Liver (tissue), 3 donors: Measurements from ENCODE around the gene ANXA11.

Source experiments
- GABPA ChIP-seq, 2 donors: IDR thresholded peaks in 1 of 2; conservative IDR thresholded peaks in 1 of 2; 2 replicates each; pipeline ENCODE4 v1.6.1; 2016; ENCODE audit warnings: antibody characterized with exemption in 2 of 2, mild to moderate bottlenecking in 1 of 2, moderate library complexity in 1 of 2
- HNF4A ChIP-seq, 2 donors: conservative IDR thresholded peaks; 2 replicates each; pipeline ENCODE4 v1.6.1; 2016; ENCODE audit warnings: antibody characterized with exemption in 2 of 2, mild to moderate bottlenecking in 2 of 2
- NR2F2 ChIP-seq: IDR thresholded peaks from 2 replicates; pipeline ENCODE4 v1.6.1; 2016; ENCODE audit warnings: antibody characterized with exemption
- RAD21 ChIP-seq, 2 donors: IDR thresholded peaks; 2 replicates each; pipeline ENCODE4 v1.6.1; 2016; ENCODE audit warnings: antibody characterized with exemption in 2 of 2, mild to moderate bottlenecking in 2 of 2
- RXRA ChIP-seq, 2 donors: IDR thresholded peaks; 2 replicates each; pipeline ENCODE4 v1.6.1; 2017 to 2018; ENCODE audit warnings: antibody characterized with exemption in 2 of 2, mild to moderate bottlenecking in 1 of 2
- TAF1 ChIP-seq: conservative IDR thresholded peaks from 2 replicates; pipeline ENCODE4 v1.6.1; 2016; ENCODE audit warnings: antibody characterized with exemption, mild to moderate bottlenecking
- YY1 ChIP-seq: IDR thresholded peaks from 2 replicates; pipeline ENCODE4 v1.6.1; 2016; ENCODE audit warnings: antibody characterized with exemption, mild to moderate bottlenecking
- TF ChIP-seq, protein P1 (sequence below): IDR thresholded peaks from 2 replicates; pipeline ENCODE4 v1.6.1; 2016; ENCODE audit warnings: antibody characterized with exemption
- TF ChIP-seq, protein P2 (sequence below): fragments of 150-350 bp; IDR thresholded peaks from 2 replicates; pipeline ENCODE4 v1.5.1; 2017; ENCODE audit warnings: improper control_type of control experiment, low read depth, low read length; ENCODE audit not compliant: missing input control
- TF ChIP-seq, protein P3 (sequence below): IDR thresholded peaks from 2 replicates; pipeline ENCODE4 v1.6.1; 2016; ENCODE audit warnings: antibody characterized with exemption
- TF ChIP-seq, protein P4 (sequence below): IDR thresholded peaks from 2 replicates; pipeline ENCODE4 v1.6.1; 2016; ENCODE audit warnings: antibody characterized with exemption, mild to moderate bottlenecking
- donor health status: healthy.
- donor health status: healthy.

DNA sequence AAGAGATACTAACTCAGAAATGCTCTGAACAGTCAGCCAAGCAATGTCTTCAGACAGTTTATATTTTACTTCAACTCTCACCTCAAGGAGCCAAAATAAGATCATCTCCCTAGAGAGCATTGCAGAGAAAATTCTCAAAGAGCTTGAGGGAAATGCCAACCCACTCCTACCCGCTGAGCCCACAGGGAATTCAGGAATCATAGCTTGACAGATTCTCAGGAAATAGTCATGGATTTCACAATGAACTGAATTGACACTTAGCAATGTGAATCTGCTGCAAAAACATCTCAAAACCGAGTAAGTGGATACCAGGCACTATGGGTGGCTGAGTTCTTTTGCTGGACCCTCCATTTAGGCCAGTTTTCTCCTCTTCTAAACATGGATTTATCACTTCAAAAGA lies 82.6 kb downstream of the ANXA11 start:
- TF ChIP-seq RXRA (IDR thresholded peaks at IDR 0.05): no peak
- TF ChIP-seq YY1: no peak
- no peak for TF ChIP-seq TAF1
- TF ChIP-seq, protein P1, sequence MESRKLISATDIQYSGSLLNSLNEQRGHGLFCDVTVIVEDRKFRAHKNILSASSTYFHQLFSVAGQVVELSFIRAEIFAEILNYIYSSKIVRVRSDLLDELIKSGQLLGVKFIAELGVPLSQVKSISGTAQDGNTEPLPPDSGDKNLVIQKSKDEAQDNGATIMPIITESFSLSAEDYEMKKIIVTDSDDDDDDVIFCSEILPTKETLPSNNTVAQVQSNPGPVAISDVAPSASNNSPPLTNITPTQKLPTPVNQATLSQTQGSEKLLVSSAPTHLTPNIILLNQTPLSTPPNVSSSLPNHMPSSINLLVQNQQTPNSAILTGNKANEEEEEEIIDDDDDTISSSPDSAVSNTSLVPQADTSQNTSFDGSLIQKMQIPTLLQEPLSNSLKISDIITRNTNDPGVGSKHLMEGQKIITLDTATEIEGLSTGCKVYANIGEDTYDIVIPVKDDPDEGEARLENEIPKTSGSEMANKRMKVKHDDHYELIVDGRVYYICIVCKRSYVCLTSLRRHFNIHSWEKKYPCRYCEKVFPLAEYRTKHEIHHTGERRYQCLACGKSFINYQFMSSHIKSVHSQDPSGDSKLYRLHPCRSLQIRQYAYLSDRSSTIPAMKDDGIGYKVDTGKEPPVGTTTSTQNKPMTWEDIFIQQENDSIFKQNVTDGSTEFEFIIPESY: no peak
- TF ChIP-seq GABPA (IDR thresholded peaks at IDR 0.05 in 1 of 2, conservative IDR thresholded peaks at IDR 0.05 in 1 of 2): no peak
- TF ChIP-seq, protein P2, sequence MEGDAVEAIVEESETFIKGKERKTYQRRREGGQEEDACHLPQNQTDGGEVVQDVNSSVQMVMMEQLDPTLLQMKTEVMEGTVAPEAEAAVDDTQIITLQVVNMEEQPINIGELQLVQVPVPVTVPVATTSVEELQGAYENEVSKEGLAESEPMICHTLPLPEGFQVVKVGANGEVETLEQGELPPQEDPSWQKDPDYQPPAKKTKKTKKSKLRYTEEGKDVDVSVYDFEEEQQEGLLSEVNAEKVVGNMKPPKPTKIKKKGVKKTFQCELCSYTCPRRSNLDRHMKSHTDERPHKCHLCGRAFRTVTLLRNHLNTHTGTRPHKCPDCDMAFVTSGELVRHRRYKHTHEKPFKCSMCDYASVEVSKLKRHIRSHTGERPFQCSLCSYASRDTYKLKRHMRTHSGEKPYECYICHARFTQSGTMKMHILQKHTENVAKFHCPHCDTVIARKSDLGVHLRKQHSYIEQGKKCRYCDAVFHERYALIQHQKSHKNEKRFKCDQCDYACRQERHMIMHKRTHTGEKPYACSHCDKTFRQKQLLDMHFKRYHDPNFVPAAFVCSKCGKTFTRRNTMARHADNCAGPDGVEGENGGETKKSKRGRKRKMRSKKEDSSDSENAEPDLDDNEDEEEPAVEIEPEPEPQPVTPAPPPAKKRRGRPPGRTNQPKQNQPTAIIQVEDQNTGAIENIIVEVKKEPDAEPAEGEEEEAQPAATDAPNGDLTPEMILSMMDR: no peak
- TF ChIP-seq RAD21 (IDR thresholded peaks at IDR 0.05): no peak
- TF ChIP-seq, protein P3, sequence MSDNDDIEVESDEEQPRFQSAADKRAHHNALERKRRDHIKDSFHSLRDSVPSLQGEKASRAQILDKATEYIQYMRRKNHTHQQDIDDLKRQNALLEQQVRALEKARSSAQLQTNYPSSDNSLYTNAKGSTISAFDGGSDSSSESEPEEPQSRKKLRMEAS: no peak
- TF ChIP-seq, protein P4, sequence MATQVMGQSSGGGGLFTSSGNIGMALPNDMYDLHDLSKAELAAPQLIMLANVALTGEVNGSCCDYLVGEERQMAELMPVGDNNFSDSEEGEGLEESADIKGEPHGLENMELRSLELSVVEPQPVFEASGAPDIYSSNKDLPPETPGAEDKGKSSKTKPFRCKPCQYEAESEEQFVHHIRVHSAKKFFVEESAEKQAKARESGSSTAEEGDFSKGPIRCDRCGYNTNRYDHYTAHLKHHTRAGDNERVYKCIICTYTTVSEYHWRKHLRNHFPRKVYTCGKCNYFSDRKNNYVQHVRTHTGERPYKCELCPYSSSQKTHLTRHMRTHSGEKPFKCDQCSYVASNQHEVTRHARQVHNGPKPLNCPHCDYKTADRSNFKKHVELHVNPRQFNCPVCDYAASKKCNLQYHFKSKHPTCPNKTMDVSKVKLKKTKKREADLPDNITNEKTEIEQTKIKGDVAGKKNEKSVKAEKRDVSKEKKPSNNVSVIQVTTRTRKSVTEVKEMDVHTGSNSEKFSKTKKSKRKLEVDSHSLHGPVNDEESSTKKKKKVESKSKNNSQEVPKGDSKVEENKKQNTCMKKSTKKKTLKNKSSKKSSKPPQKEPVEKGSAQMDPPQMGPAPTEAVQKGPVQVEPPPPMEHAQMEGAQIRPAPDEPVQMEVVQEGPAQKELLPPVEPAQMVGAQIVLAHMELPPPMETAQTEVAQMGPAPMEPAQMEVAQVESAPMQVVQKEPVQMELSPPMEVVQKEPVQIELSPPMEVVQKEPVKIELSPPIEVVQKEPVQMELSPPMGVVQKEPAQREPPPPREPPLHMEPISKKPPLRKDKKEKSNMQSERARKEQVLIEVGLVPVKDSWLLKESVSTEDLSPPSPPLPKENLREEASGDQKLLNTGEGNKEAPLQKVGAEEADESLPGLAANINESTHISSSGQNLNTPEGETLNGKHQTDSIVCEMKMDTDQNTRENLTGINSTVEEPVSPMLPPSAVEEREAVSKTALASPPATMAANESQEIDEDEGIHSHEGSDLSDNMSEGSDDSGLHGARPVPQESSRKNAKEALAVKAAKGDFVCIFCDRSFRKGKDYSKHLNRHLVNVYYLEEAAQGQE: no peak
- TF ChIP-seq HNF4A (conservative IDR thresholded peaks at IDR 0.05): no peak
- TF ChIP-seq NR2F2: no peak
